BJ (cell line): ENCODE results near the gene TTLL11. TPM values are rescaled to one million over a fixed set of nuclear protein-coding genes. Genes with fewer than 3 reads are reported as not detected.

Experiments
- CTCF ChIA-PET: fragments of 350-600 bp; formaldehyde crosslinking; extraction: SDS; loops from one replicate; lab custom pipeline; 2021; ENCODE audit warnings: antibody characterized with exemption, inconsistent platforms; lab: Yijun Ruan, JAX
- POLR2A ChIA-PET: fragments of 300-600 bp; sonication (Branson Sonifier 250); formaldehyde crosslinking; extraction: SDS; loops from one replicate; lab custom pipeline; 2021; ENCODE audit warnings: antibody characterized with exemption; lab: Charles Lee
- DNase-seq: peaks from one replicate; pipeline ENCODE4 v3.0.0-alpha.2; 2011; ENCODE audit warnings: low read depth
- H3K27me3 ChIP-seq: 2 replicates; pipeline ENCODE4 v1.6.0; 2011; ENCODE audit warnings: low read length; ENCODE audit not compliant: control insufficient read depth, insufficient read depth
- H3K36me3 ChIP-seq: 2 replicates; pipeline ENCODE4 v1.5.1; 2011; ENCODE audit warnings: low read length; ENCODE audit not compliant: control insufficient read depth, insufficient read depth
- H3K4me3 ChIP-seq: 2 replicates; pipeline ENCODE4 v1.5.1; 2011; ENCODE audit warnings: low read depth, mild to moderate bottlenecking, control low read depth, low read length
- CTCF ChIP-seq: IDR thresholded peaks from 2 replicates; pipeline ENCODE4 v1.5.1; 2011; ENCODE audit warnings: low read depth, mild to moderate bottlenecking, control low read depth, inconsistent platforms, low read length, moderate library complexity; ENCODE audit not compliant: insufficient read depth
- polyA plus RNA-seq: library from polyadenylated mRNA; depleted of rRNA; stranded (reverse); fragments of >200 nt; gene quantifications from 2 replicates; pipeline ENCODE4 v1.2.3, GENCODE V29; 2011

The TTLL11 gene
- polyA plus RNA-seq, 1 experiment, result 5.6 TPM

DNA sequence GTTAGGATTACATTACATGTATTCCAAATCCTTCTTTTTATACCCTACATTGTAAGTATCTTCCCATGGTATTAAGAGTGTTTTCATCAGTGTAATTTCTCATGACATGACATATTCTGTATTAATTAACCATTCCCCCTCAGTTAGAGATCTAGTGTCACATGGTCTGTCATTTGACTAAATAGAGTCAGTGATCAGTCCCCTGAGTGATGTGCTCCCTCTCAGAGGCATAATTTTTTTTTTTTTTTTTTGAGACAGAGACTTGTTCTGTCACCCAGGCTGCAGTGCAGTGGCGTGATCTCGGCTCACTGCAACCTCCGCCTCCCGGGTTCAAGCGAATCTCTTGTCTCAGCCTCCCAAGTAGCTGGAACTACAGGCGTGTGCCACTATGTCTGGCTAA lies 218.6 kb downstream of the TTLL11 start:
- H3K27me3 ChIP-seq, result no peaks in the 10 kb centered on the region
- ChIA-PET POLR2A (no interaction called here), CTCF (no interaction called here)
- TF ChIP-seq CTCF, result no peak
- H3K4me3 ChIP-seq, result no peak overlapping the region
- H3K36me3 ChIP-seq, result no peaks in the 10 kb centered on the region
- no peak for DNase-seq

DNA sequence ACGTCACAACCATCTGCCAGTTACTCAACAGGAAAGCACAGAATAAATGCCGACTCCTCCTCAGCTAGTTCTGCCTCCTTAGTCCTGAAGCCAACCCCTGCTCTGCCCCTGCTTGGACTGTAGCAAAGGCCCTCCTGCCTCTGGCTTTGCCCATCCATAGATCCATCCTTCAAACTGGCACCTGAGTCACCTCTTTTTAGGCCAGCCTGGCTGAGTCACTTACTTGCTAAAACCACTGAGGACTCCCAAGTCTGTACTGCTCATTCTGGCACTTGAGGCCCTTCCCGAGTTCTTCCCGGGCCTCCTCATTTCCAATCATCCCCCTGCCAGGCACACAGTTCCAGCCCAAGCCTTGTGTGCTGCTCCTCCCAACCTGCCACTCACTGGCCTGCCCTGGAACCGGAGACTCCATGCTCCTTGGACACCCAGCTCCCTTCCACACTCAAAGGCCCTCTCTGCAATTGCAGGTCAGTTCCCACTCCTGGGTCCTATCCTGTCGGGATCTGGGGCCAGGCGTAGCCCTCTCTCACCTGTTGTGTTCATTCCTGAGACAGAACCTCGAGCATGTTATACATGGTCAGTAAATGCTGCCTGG lies 221.6 kb downstream of the TTLL11 start:
- H3K36me3 ChIP-seq, result no peaks in the 10 kb centered on the region
- TF ChIP-seq CTCF, result no peak
- POLR2A ChIA-PET, result no interaction called here
- H3K27me3 ChIP-seq, result no peaks in the 10 kb centered on the region
- DNase-seq, result no peak
- CTCF ChIA-PET, result no interaction called here
- H3K4me3 ChIP-seq, result no peak overlapping the region

DNA sequence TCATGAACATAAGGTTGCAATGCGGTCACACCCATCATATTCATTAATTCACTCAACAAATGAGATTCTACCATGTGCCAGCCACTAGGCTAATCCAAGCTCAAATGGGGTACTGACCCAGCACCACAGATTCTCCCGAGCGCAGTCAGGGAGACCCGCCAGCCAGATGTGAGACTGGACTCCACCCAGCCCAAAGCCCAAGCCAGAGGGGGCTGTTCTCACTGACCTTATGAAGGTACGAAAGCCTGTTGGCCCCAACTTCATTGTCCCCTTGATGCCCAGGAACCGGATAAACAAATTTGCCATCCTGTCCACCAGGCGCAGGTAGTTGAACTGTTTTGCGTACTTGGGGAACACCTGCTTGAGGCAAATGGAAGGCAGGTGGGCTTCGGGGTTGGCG lies 222.8 kb downstream of the TTLL11 start:
- TF ChIP-seq CTCF, result no peak
- no peak overlapping the region for H3K4me3 ChIP-seq
- no peaks in the 10 kb centered on the region for H3K36me3 ChIP-seq
- CTCF ChIA-PET, result interaction anchor here (0.9 to 1.0 kb wide), 2 partner anchors 9 to 30 kb away, joined by 3 read pairs; no protein-coding TSS in a partner anchor
- POLR2A ChIA-PET, result no interaction called here
- no peaks in the 10 kb centered on the region for H3K27me3 ChIP-seq
- DNase-seq, result no peak

- H3K27me3 ChIP-seq, result no peaks in the 10 kb centered on the region
- H3K36me3 ChIP-seq, result no peaks in the 10 kb centered on the region
- no peak overlapping the region for H3K4me3 ChIP-seq
- CTCF ChIA-PET, result interaction anchor here (1.1 kb wide), 1 partner anchor 11 kb away, joined by 3 read pairs; no protein-coding TSS in a partner anchor
- POLR2A ChIA-PET, result no interaction called here
- no peak for DNase-seq
- TF ChIP-seq CTCF, result no peak
These were observed 224.5 kb downstream of the TTLL11 start for GRCh38 chr9:121868626-121869025.

DNA sequence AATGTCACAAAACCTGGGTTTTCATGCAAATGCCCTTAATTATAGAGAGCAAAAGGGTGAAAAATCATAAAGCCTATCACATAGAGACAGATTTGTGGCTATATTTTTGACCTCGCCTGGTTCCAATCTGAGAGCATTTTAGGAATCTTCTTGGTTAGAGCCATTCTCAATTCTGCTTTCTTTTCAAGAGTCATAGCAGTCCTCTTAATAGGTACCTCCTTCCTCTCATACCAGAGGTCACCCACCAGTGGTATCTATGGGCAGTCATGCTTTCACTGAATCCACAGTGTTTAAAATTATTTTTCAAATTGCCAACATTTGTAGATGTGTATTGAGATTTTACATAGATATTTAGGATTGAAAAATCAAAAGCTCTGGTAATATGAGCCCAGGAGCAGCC lies 226.2 kb downstream of the TTLL11 start:
- DNase-seq, result no peak
- Histone ChIP-seq H3K4me3 (no peak overlapping the region), H3K36me3 (no peaks in the 10 kb centered on the region), H3K27me3 (no peaks in the 10 kb centered on the region)
- ChIA-PET CTCF (no interaction called here), POLR2A (no interaction called here)
- TF ChIP-seq CTCF, result no peak
